Neural cell (in vitro differentiated cells): Measurements from ENCODE around the gene ADARB2.

Experiments
- CTCF ChIP-seq: fragments of 450-650 bp; IDR thresholded peaks from 2 replicates; pipeline ENCODE4 v1.5.1; 2014; ENCODE audit warnings: antibody characterized with exemption, mild to moderate bottlenecking, moderate library complexity; ENCODE audit not compliant: poor library complexity, severe bottlenecking
- EP300 ChIP-seq: fragments of 450-650 bp; conservative IDR thresholded peaks from 2 replicates; pipeline ENCODE4 v1.6.1; 2014; ENCODE audit warnings: antibody characterized with exemption, mild to moderate bottlenecking, moderate library complexity; ENCODE audit not compliant: poor library complexity, severe bottlenecking
- EZH2 ChIP-seq: fragments of 200-600, 300-800 bp; shearing (Covaris generic), sonication (generic); IDR thresholded peaks from 2 replicates; pipeline ENCODE4 v1.6.1; 2014; ENCODE audit warnings: antibody characterized with exemption, low read length, borderline replicate concordance, mild to moderate bottlenecking; ENCODE audit not compliant: insufficient read depth, poor library complexity, severe bottlenecking
- MXI1 ChIP-seq: fragments of 450-650 bp; conservative IDR thresholded peaks from 2 replicates; pipeline ENCODE4 v1.6.1; 2014; ENCODE audit warnings: antibody characterized with exemption, mild to moderate bottlenecking; ENCODE audit not compliant: poor library complexity, severe bottlenecking
- POLR2AphosphoS5 ChIP-seq: IDR thresholded peaks from 2 replicates; pipeline ENCODE4 v1.6.1; 2012
- RAD21 ChIP-seq: fragments of 450-650 bp; conservative IDR thresholded peaks from 2 replicates; pipeline ENCODE4 v1.6.1; 2014; ENCODE audit warnings: antibody characterized with exemption, mild to moderate bottlenecking, moderate library complexity
- REST ChIP-seq: IDR thresholded peaks from 2 replicates; pipeline ENCODE4 v1.6.1; 2012; ENCODE audit warnings: borderline replicate concordance
- SMC3 ChIP-seq: fragments of 450-650 bp; conservative IDR thresholded peaks from 2 replicates; pipeline ENCODE4 v1.6.1; 2014; ENCODE audit warnings: antibody characterized with exemption, mild to moderate bottlenecking, moderate library complexity; ENCODE audit not compliant: poor library complexity
- TAF1 ChIP-seq: IDR thresholded peaks from 2 replicates; pipeline ENCODE4 v1.6.1; 2012; ENCODE audit warnings: low read depth

DNA sequence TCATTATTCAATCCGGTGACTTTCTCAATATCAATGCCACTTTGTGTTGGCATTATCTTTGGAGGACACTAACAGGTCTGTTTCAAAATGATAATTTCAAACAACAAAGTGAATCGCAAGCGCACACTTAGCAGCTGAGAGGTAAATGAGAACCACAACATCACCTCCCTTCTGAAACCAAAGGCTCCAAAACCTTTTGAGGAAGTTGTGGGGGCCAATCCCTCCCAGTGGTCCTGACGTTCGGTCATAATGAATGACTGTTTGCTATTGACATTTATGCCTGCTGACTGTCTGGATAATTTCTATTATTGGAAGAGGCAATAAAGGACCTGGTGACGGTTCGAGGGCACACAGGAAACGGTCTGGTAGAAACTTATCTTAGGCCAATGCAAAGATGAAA, 1.8 kb downstream of the ADARB2 start:
- no peak for TF ChIP-seq CTCF
- TF ChIP-seq POLR2AphosphoS5 = no peak
- TF ChIP-seq EZH2 = no peak
- TF ChIP-seq TAF1 = no peak
- no peak for TF ChIP-seq EP300
- TF ChIP-seq SMC3 = no peak
- no peak for TF ChIP-seq REST
- no peak for TF ChIP-seq RAD21
- no peak for TF ChIP-seq MXI1
